ENCODE measurements around the gene SOX1. TPM values are rescaled to one million over a fixed set of nuclear protein-coding genes. Genes with fewer than 3 reads are reported as not detected.

The SOX1 gene
- total RNA-seq, 3 donors from 2014 or later (not counting 1 experiment from before 2014, with no cell fraction given), result not detected

DNA sequence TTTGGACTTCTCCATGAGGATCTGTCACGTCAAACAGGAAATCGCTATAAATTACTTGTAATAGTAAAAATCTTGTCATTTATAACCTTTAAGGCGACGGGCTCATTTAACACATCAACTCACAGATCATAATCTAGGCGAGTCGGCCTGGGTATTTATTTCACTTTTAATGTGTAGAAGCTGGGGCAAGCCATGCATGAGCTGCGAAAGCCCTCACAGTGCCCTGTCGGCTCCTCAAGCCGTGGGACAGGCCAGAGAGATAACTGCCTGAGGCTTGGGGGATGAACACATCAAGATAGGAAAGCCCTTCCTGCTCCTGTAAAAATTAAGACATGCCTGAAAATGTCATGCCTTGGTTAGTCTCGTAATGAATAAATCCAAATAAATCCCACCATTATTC, 30.8 kb downstream of the SOX1 start:
- H3K27me3 Mint-ChIP-seq (ENCODE audit: low read depth in 2 of 2), result peaks cover 33 to 69% of the 10 kb centered on the region in 2 donors
- WGBS (ENCODE audit: insufficient coverage), result 84% methylated on average over 7 of the region's 10 CpGs
- TF ChIP-seq, protein P1, sequence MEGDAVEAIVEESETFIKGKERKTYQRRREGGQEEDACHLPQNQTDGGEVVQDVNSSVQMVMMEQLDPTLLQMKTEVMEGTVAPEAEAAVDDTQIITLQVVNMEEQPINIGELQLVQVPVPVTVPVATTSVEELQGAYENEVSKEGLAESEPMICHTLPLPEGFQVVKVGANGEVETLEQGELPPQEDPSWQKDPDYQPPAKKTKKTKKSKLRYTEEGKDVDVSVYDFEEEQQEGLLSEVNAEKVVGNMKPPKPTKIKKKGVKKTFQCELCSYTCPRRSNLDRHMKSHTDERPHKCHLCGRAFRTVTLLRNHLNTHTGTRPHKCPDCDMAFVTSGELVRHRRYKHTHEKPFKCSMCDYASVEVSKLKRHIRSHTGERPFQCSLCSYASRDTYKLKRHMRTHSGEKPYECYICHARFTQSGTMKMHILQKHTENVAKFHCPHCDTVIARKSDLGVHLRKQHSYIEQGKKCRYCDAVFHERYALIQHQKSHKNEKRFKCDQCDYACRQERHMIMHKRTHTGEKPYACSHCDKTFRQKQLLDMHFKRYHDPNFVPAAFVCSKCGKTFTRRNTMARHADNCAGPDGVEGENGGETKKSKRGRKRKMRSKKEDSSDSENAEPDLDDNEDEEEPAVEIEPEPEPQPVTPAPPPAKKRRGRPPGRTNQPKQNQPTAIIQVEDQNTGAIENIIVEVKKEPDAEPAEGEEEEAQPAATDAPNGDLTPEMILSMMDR (IDR thresholded peaks at IDR 0.05), result no peak
- no peaks in the 10 kb centered on the region for H3K9me3 Mint-ChIP-seq
- Histone ChIP-seq H3K27ac (ENCODE audit: low read length) (no peak overlapping the region), H3K27me3 (ENCODE audit: control insufficient read depth, insufficient read depth, low read length) (peaks cover 1% of the 10 kb centered on the region), H3K9me3 (ENCODE audit: control insufficient read depth, insufficient read depth, low read length) (no peaks in the 10 kb centered on the region), H3K36me3 (ENCODE audit: control insufficient read depth, insufficient read depth, low read length) (no peaks in the 10 kb centered on the region), H3K4me3 (ENCODE audit: low read length) (no peak overlapping the region), H3K4me1 (ENCODE audit: control insufficient read depth, insufficient read depth, low read length) (no peaks in the 10 kb centered on the region)
- H3K4me3 Mint-ChIP-seq, result no peak overlapping the region
- ATAC-seq (no peak), DNase-seq (no peak)
- H3K27ac Mint-ChIP-seq, result no peak overlapping the region
- no peaks in the 10 kb centered on the region for H3K4me1 Mint-ChIP-seq
- no peaks in the 10 kb centered on the region for H3K36me3 Mint-ChIP-seq
- intact Hi-C loops (cut with micrococcal nuclease), result no loop called here

DNA sequence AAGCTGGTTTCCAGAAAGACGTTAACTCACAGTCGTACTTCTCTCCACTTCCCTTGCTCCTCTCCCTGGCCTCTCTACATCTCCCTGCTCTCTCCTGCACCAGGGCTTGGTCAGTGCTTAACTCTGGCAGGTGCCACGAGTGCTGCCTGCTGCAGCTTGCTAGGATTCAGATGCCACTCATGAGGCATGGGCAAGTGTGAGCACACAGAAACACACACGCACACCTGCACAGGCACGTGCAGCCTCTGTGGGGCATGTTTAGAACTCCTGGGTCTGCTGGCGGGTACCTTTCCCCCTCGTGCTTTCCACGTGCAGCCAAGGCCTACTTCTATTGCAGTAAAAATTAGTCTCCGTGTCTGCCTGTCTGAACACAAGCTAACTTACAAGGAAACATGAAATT, 31.8 kb downstream of the SOX1 start:
- Histone ChIP-seq H3K4me1 (ENCODE audit: control insufficient read depth, insufficient read depth, low read length) (no peaks in the 10 kb centered on the region), H3K27me3 (ENCODE audit: control insufficient read depth, insufficient read depth, low read length) (peaks cover 9% of the 10 kb centered on the region), H3K36me3 (ENCODE audit: control insufficient read depth, insufficient read depth, low read length) (no peaks in the 10 kb centered on the region), H3K9me3 (ENCODE audit: control insufficient read depth, insufficient read depth, low read length) (no peaks in the 10 kb centered on the region), H3K4me3 (ENCODE audit: low read length) (no peak overlapping the region), H3K27ac (ENCODE audit: low read length) (no peak overlapping the region)
- DNase-seq (no peak), ATAC-seq (no peak)
- no peaks in the 10 kb centered on the region for H3K36me3 Mint-ChIP-seq
- H3K4me1 Mint-ChIP-seq, result no peaks in the 10 kb centered on the region
- TF ChIP-seq, protein P1 (IDR thresholded peaks at IDR 0.05), result no peak
- H3K9me3 Mint-ChIP-seq, result no peaks in the 10 kb centered on the region
- H3K27me3 Mint-ChIP-seq (ENCODE audit: low read depth in 2 of 2), result peaks cover 31 to 65% of the 10 kb centered on the region in 2 donors
- intact Hi-C loops (cut with micrococcal nuclease), result no loop called here
- no peak overlapping the region for H3K4me3 Mint-ChIP-seq
- WGBS (ENCODE audit: insufficient coverage), result 78% methylated on average over 8 of the region's 9 CpGs
- H3K27ac Mint-ChIP-seq, result no peak overlapping the region

DNA sequence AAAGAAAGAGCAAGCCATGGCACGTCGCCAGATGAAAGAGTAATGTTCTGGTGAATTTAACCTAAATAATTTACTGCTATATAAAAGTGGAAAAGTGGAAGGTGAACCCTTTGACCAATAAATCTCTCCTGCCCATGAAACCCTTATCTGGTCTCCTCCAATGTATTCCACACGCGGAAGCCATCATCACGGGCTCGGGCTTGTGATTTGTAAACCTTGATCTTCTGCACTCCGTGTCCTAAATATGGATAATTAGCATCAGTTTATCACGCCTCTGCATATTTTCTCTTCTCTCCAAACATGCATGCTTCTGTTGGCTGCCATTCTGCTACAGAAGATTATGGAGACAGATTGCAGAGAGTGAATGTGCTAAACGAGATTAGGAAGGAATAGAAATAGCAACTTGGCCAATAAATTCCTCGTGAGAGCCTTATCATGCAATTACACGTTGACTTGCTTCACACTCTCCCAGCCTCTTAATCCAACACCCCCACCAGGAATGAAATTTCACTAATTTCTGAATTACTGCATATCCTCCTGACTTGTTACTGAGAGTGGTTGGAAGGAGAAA, 34.5 kb downstream of the SOX1 start:
- Histone ChIP-seq H3K9me3 (ENCODE audit: control insufficient read depth, insufficient read depth, low read length) (no peaks in the 10 kb centered on the region), H3K4me1 (ENCODE audit: control insufficient read depth, insufficient read depth, low read length) (no peaks in the 10 kb centered on the region), H3K27ac (ENCODE audit: low read length) (no peak overlapping the region), H3K36me3 (ENCODE audit: control insufficient read depth, insufficient read depth, low read length) (no peaks in the 10 kb centered on the region), H3K27me3 (ENCODE audit: control insufficient read depth, insufficient read depth, low read length) (peaks cover 13% of the 10 kb centered on the region), H3K4me3 (ENCODE audit: low read length) (no peak overlapping the region)
- Mint-ChIP-seq H3K4me3 (no peak overlapping the region), H3K27me3 (ENCODE audit: low read depth in 2 of 2) (peaks cover 36 to 50% of the 10 kb centered on the region in 2 donors), H3K36me3 (no peaks in the 10 kb centered on the region), H3K27ac (no peak overlapping the region), H3K9me3 (no peaks in the 10 kb centered on the region), H3K4me1 (no peaks in the 10 kb centered on the region)
- DNase-seq (no peak), ATAC-seq (no peak)
- TF ChIP-seq, protein P1 (IDR thresholded peaks at IDR 0.05), result no peak
- intact Hi-C loops (cut with micrococcal nuclease), result no loop called here
- WGBS (ENCODE audit: insufficient coverage), result 50% methylated on average over 8 of the region's 11 CpGs

DNA sequence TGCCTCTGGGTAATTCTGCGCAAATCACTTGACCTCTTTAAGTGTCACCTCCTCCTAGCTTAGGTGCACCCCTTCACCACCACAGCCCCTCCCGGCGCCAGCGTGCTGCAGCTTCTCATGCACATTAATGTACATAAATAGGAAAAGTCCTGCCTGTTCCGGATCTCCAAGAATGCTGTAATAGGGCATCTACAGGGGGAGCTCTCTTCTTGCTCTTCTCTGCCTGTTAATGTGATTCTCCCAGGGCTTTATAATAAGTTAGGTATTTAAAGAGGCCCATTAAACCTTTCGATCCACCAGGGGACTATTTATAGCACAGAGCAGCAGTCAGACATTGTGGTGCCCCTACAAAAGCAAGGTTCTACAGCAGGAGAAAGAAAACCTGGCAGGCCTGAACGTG, 35.3 kb downstream of the SOX1 start:
- no peak overlapping the region for H3K27ac Mint-ChIP-seq
- H3K4me3 Mint-ChIP-seq, result no peak overlapping the region

More for the DNA sequence above, 35.3 kb downstream of the SOX1 start:
- Mint-ChIP-seq H3K27me3 (ENCODE audit: low read depth in 2 of 2) (peaks cover 35 to 50% of the 10 kb centered on the region in 2 donors), H3K9me3 (no peaks in the 10 kb centered on the region), H3K36me3 (no peaks in the 10 kb centered on the region), H3K4me1 (no peaks in the 10 kb centered on the region)
- H3K36me3 ChIP-seq (ENCODE audit: control insufficient read depth, insufficient read depth, low read length), result no peaks in the 10 kb centered on the region
- no peaks in the 10 kb centered on the region for H3K4me1 ChIP-seq (ENCODE audit: control insufficient read depth, insufficient read depth, low read length)
- 27% methylated on average over 5 of the region's 7 CpGs for whole genome bisulfite sequencing (ENCODE audit: insufficient coverage)
- H3K27me3 ChIP-seq (ENCODE audit: control insufficient read depth, insufficient read depth, low read length), result peaks cover 19% of the 10 kb centered on the region
- no peak overlapping the region for H3K4me3 ChIP-seq (ENCODE audit: low read length)
- no peaks in the 10 kb centered on the region for H3K9me3 ChIP-seq (ENCODE audit: control insufficient read depth, insufficient read depth, low read length)
- ATAC-seq (no peak), DNase-seq (no peak)
- TF ChIP-seq, protein P1 (IDR thresholded peaks at IDR 0.05), result no peak
- no peak overlapping the region for H3K27ac ChIP-seq (ENCODE audit: low read length)
- intact Hi-C loops (cut with micrococcal nuclease), result no loop called here
